Activated CD8-positive, alpha-beta T cell treated with anti-CD3 and anti-CD28 coated beads for 36 hours (primary cell): ENCODE results near the gene KDM5A. TPM values are rescaled to one million over a fixed set of nuclear protein-coding genes. Genes with fewer than 3 reads are reported as not detected.

Source experiments
- ATAC-seq: fragments of 200-7000 bp; cut with Tn5 transposase; one replicate; pipeline ENCODE4 v1.10.0; 2021; ENCODE audit warnings: mild to moderate bottlenecking, moderate library complexity
- CTCF ChIA-PET: fragments of 350-600 bp; sonication (Branson Sonifier 250); formaldehyde crosslinking; loops from one replicate; lab custom pipeline; 2021; ENCODE audit warnings: antibody characterized with exemption; lab: Charles Lee
- POLR2A ChIA-PET: fragments of 350-600 bp; sonication (Branson Sonifier 250); formaldehyde crosslinking; loops from one replicate; lab custom pipeline; 2021; ENCODE audit warnings: antibody characterized with exemption; lab: Charles Lee
- DNase-seq: peaks from one replicate; pipeline ENCODE4 v3.0.0-alpha.2; 2020
- H3K27ac Mint-ChIP-seq: one replicate; pipeline ENCODE4 v1.8.0; 2021; ENCODE audit warnings: mild to moderate bottlenecking, mixed read lengths
- H3K27me3 Mint-ChIP-seq: one replicate; pipeline ENCODE4 v1.8.0; 2021; ENCODE audit warnings: mixed read lengths
- H3K36me3 Mint-ChIP-seq: one replicate; pipeline ENCODE4 v1.8.0; 2021; ENCODE audit warnings: low read depth, mixed read lengths
- H3K4me1 Mint-ChIP-seq: one replicate; pipeline ENCODE4 v1.8.0; 2021; ENCODE audit warnings: low read depth, mixed read lengths
- H3K4me3 Mint-ChIP-seq: one replicate; pipeline ENCODE4 v1.8.0; 2021; ENCODE audit warnings: mild to moderate bottlenecking, moderate library complexity, mixed read lengths
- H3K9me3 Mint-ChIP-seq: one replicate; pipeline ENCODE4 v1.8.0; 2021; ENCODE audit warnings: mixed read lengths
- intact Hi-C: fragments of 100-400 bp; cut with micrococcal nuclease; formaldehyde crosslinking; loops from one replicate; pipeline ENCODE4 v1.10.0; 2022
- total RNA-seq, 2 experiments: library from RNA; stranded (reverse); gene quantifications; one replicate each; pipeline ENCODE4 v1.2.3, GENCODE V29; 2021
- TF ChIP-seq, protein P1 (sequence below): fragments of 200-600 bp; IDR thresholded peaks from one replicate; pipeline ENCODE4 v1.8.0; 2022; ENCODE audit warnings: antibody characterized with exemption, mild to moderate bottlenecking

The KDM5A gene
- total RNA-seq, 2 experiments from 2014 or later: 60.0 to 68.9 TPM

DNA sequence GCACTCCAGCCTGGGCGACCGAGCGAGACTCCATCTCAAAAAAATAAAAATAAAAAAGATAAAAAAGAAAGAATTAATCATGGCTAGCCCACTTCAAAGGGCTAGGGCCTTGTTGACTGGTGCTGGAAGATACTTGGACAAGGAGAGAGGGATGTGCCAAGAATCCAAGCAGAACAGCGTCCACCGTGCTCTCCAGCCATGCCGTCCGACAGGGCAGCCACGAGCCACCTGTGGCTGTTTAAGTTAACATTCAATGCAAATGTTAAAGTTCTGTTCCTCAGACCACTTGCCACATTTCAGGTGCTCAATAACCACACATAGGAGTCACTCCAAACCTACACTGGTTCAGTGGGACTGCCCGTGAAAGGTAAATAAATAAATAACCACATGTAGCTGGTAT, 147.9 kb downstream of the KDM5A start:
- ChIA-PET CTCF (no interaction called here), POLR2A (no interaction called here)
- Mint-ChIP-seq H3K36me3 (no peaks in the 10 kb centered on the region), H3K27ac (no peak overlapping the region), H3K27me3 (peaks cover 3% of the 10 kb centered on the region), H3K4me1 (no peaks in the 10 kb centered on the region), H3K9me3 (peaks cover 6% of the 10 kb centered on the region), H3K4me3 (no peak overlapping the region)
- TF ChIP-seq, protein P1, sequence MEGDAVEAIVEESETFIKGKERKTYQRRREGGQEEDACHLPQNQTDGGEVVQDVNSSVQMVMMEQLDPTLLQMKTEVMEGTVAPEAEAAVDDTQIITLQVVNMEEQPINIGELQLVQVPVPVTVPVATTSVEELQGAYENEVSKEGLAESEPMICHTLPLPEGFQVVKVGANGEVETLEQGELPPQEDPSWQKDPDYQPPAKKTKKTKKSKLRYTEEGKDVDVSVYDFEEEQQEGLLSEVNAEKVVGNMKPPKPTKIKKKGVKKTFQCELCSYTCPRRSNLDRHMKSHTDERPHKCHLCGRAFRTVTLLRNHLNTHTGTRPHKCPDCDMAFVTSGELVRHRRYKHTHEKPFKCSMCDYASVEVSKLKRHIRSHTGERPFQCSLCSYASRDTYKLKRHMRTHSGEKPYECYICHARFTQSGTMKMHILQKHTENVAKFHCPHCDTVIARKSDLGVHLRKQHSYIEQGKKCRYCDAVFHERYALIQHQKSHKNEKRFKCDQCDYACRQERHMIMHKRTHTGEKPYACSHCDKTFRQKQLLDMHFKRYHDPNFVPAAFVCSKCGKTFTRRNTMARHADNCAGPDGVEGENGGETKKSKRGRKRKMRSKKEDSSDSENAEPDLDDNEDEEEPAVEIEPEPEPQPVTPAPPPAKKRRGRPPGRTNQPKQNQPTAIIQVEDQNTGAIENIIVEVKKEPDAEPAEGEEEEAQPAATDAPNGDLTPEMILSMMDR: no peak
- intact Hi-C loops: no loop called here
- DNase-seq (no peak), ATAC-seq (no peak)

DNA sequence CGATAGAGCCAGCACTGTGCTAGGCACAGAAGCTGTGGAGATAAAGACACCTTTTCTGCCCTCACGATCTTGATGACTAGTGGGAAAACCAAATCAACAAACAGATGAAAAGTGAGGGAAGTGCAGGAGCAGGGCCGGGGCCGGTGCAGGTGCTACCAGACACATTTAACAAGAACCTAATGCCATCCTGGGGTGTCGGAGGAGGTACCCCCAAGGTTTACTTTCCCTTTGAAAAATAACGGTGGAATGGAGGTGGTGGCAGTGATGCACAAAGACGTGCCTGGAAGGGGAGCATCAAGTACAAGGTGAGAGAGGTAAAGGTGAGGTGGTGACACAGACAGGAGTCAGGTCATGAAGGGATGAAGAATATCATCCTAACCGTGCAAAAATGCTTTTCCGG, 148.6 kb downstream of the KDM5A start:
- DNase-seq (no peak), ATAC-seq (no peak)
- ChIA-PET POLR2A (no interaction called here), CTCF (no interaction called here)
- peaks cover 12% of the 10 kb centered on the region for H3K9me3 Mint-ChIP-seq
- no peak overlapping the region for H3K27ac Mint-ChIP-seq
- intact Hi-C loops: no loop called here
- H3K27me3 Mint-ChIP-seq: peaks cover 3% of the 10 kb centered on the region
- H3K4me1 Mint-ChIP-seq: no peaks in the 10 kb centered on the region
- H3K36me3 Mint-ChIP-seq: no peaks in the 10 kb centered on the region
- H3K4me3 Mint-ChIP-seq: no peak overlapping the region
- TF ChIP-seq, protein P1: no peak

DNA sequence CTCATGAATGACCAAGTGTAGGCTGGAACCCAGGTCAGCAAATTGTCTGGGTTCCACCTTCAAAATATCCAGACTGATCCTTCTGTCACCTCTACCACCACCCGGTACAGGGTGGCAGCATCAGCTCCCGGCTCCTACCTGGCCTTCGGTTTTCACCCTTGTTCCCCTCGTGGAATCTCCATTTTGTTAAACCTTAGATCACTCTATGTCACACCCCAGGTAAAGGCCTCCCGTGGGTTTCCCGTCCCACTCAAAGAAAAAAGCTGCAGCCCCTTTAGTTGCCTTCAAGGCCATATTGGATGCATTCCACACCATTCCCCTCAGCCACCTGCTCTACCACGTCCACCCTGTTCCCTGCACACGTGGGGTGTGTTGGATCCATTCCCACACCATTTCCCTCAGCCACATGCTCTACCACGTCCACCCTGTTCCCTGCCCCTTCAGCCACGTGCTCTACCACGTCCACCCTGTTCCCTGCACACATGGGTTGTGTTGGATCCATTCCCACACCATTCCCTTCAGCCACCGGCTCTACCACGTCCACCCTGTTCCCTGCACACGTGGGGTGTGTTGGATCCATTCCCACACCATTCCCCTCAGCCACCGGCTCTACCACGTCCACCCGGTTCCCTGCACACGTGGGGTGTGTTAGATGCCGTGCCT, 150.3 kb downstream of the KDM5A start:
- peaks cover 2% of the 10 kb centered on the region for H3K27me3 Mint-ChIP-seq

DNA sequence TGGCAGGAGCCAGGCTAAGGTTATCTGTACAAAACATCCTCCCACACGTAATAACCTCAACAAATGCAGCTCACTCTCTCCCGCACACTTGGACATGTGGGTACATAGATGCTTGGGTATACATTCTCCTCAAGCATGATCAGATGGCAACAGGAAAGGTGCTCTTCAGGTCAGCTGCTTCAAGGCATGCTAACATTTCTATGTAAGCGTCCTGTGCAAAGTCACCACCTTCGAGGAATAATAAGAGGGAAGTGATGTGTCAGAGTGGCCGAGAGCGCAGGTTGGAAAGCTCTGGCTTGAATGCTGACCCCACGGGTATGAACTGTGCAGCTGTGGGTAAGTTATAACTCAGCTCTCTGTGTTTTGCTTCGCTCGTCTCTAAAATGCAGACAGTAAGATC, 151.0 kb downstream of the KDM5A start:
- no peak overlapping the region for H3K4me3 Mint-ChIP-seq
- TF ChIP-seq, protein P1: no peak
- CTCF ChIA-PET: interaction anchor here (0.7 kb wide), 1 partner anchor 18 kb away, joined by 4 read pairs; no protein-coding TSS in a partner anchor
- no peaks in the 10 kb centered on the region for H3K36me3 Mint-ChIP-seq
- H3K27ac Mint-ChIP-seq: no peak overlapping the region
- ATAC-seq: no peak
- no peak for DNase-seq
- intact Hi-C loops: no loop called here
- POLR2A ChIA-PET: no interaction called here
- H3K9me3 Mint-ChIP-seq: peaks cover 12% of the 10 kb centered on the region
- no peaks in the 10 kb centered on the region for H3K4me1 Mint-ChIP-seq
- peaks cover 2% of the 10 kb centered on the region for H3K27me3 Mint-ChIP-seq

More for the DNA sequence above, 150.3 kb downstream of the KDM5A start:
- no peaks in the 10 kb centered on the region for H3K36me3 Mint-ChIP-seq
- ChIA-PET CTCF (interaction anchor here (0.7 kb wide), 1 partner anchor 19 kb away, joined by 4 read pairs; no protein-coding TSS in a partner anchor), POLR2A (no interaction called here)
- peaks cover 12% of the 10 kb centered on the region for H3K9me3 Mint-ChIP-seq
- TF ChIP-seq, protein P1: no peak
- no peak for DNase-seq
- H3K27ac Mint-ChIP-seq: no peak overlapping the region
- intact Hi-C loops: no loop called here
- no peaks in the 10 kb centered on the region for H3K4me1 Mint-ChIP-seq
- no peak overlapping the region for H3K4me3 Mint-ChIP-seq
- no peak for ATAC-seq

DNA sequence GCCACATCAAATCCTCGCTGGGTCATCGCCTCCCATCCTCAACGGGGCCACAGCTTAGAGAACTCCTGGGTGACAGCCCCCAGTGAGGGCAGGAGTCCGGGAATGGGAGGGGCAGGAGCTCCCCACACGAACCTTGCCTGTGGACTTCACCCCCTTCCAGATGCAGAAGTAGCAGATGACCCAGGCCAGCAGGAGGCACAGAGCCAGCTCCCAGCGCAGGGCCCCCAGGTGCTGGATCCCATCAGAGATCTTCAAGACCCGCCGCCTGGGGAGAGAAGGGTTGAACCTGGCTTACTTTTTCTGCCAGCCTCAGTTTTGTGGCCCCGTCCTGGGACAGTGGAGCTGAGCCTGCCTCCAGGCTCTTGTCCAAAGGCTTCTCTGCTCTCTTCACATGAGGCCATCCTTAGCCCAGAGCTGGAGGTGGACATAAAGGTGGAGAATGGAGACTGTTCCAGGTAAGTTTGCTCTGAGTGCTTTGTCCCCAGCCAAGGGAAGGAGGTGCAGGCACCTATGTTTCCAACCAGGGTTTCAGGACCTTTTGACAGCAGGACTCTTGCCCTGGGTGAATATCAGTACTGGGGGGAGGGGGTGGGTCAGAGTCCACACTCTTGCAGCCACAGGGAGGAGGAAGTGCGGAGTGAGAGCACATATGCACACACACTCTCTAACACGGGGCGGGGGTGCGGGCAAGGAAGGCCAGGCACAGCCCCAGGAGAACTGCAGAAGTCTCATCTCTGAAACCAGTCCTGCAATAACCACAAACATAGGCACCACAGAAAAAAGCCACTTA, 151.9 kb downstream of the KDM5A start:
- no peak for ATAC-seq
- POLR2A ChIA-PET: interaction anchor here (1.0 kb wide), 1 partner anchor 14 kb away, joined by 4 read pairs; no protein-coding TSS in a partner anchor
- H3K4me3 Mint-ChIP-seq: no peak overlapping the region

More for the DNA sequence above, 151.9 kb downstream of the KDM5A start:
- H3K27ac Mint-ChIP-seq: no peak overlapping the region
- TF ChIP-seq, protein P1: no peak
- intact Hi-C loops: no loop called here
- no peak for DNase-seq
- CTCF ChIA-PET: no interaction called here
- peaks cover 2% of the 10 kb centered on the region for H3K27me3 Mint-ChIP-seq
- no peaks in the 10 kb centered on the region for H3K4me1 Mint-ChIP-seq
- peaks cover 12% of the 10 kb centered on the region for H3K9me3 Mint-ChIP-seq
- no peaks in the 10 kb centered on the region for H3K36me3 Mint-ChIP-seq
